GM19025 (cell line): Measurements from ENCODE around the gene SLC6A7.

Experiments used
- ATAC-seq: cut with Tn5 transposase; IDR thresholded peaks from one replicate; pipeline ENCODE4 v1.9.1; 2021; ENCODE audit warnings: mild to moderate bottlenecking, low read depth, moderate library complexity; ENCODE audit not compliant: unreplicated experiment

SLC6A7 gene

GRCh38 chr5:150188146-150188842 is 1.6 kb upstream of the SLC6A7 start:
- no peak for ATAC-seq

GRCh38 chr5:150189326-150189725 is 536 bp upstream of the SLC6A7 start:
- ATAC-seq: no peak

- no peak for ATAC-seq
These were observed 679 bp downstream of the SLC6A7 start for GRCh38 chr5:150190503-150190979.

- ATAC-seq: no peak
These were observed 1.1 kb downstream of the SLC6A7 start for GRCh38 chr5:150190987-150191386.

GRCh38 chr5:150192462-150192861 is 2.6 kb downstream of the SLC6A7 start:
- ATAC-seq: no peak

- no peak for ATAC-seq
These were observed 6.0 kb downstream of the SLC6A7 start for GRCh38 chr5:150195736-150196485.

GRCh38 chr5:150196514-150196913 is 6.7 kb downstream of the SLC6A7 start:
- no peak for ATAC-seq

- ATAC-seq: no peak
These were observed 7.1 kb downstream of the SLC6A7 start for GRCh38 chr5:150196986-150197385.

- no peak for ATAC-seq
These were observed 7.6 kb downstream of the SLC6A7 start for GRCh38 chr5:150197476-150197875.

- no peak for ATAC-seq
These were observed 12.6 kb downstream of the SLC6A7 start for GRCh38 chr5:150202501-150202900.

- no peak for ATAC-seq
These were observed 14.1 kb downstream of the SLC6A7 start for GRCh38 chr5:150203832-150204589.

GRCh38 chr5:150204590-150204960 is 14.7 kb downstream of the SLC6A7 start:
- ATAC-seq: no peak

GRCh38 chr5:150206098-150206778 is 16.4 kb downstream of the SLC6A7 start:
- no peak for ATAC-seq

- ATAC-seq: no peak
These were observed 16.9 kb downstream of the SLC6A7 start for GRCh38 chr5:150206779-150207115.

- ATAC-seq: no peak
These were observed 18.6 kb downstream of the SLC6A7 start for GRCh38 chr5:150208187-150209098.

GRCh38 chr5:150209099-150209635 is 19.3 kb downstream of the SLC6A7 start:
- no peak for ATAC-seq

- ATAC-seq: no peak
These were observed 20.8 kb downstream of the SLC6A7 start for GRCh38 chr5:150210644-150211043.

- no peak for ATAC-seq
These were observed 21.5 kb downstream of the SLC6A7 start for GRCh38 chr5:150211156-150212030.

GRCh38 chr5:150213530-150213929 is 23.7 kb downstream of the SLC6A7 start:
- ATAC-seq: no peak
